CD4-positive, CD25-positive, alpha-beta regulatory T cell (primary cell): ENCODE results near the gene CASS4. TPM values are rescaled to one million over a fixed set of nuclear protein-coding genes. Genes with fewer than 3 reads are reported as not detected.

ENCODE experiments used
- ATAC-seq, 2 donors: fragments of 150-1000 bp; cut with Tn5 transposase; one replicate each; pipeline ENCODE4 v1.10.0; 2021; ENCODE audit warnings: low read depth in 2 of 2, moderate number of reproducible peaks in 2 of 2, moderate library complexity in 1 of 2
- DNase-seq, 3 donors: peaks; one replicate each; pipeline versions ENCODE4 v3.0.0 to v3.0.0-alpha.2; 2012 to 2022; ENCODE audit warnings: mixed read lengths in 1 of 3
- H3K27ac ChIP-seq: one replicate; pipeline ENCODE4 v1.7.0; 2013; ENCODE audit warnings: mild to moderate bottlenecking, low read length; ENCODE audit not compliant: insufficient read depth, poor library complexity, severe bottlenecking
- H3K27me3 ChIP-seq: one replicate; pipeline ENCODE4 v1.7.0; 2013; ENCODE audit warnings: low read length; ENCODE audit not compliant: control insufficient read depth, insufficient read depth
- H3K36me3 ChIP-seq: one replicate; pipeline ENCODE4 v1.7.0; 2013; ENCODE audit warnings: mild to moderate bottlenecking, low read length, moderate library complexity; ENCODE audit not compliant: control insufficient read depth, insufficient read depth
- H3K4me1 ChIP-seq: 2 replicates; pipeline ENCODE4 v1.7.0; 2013; ENCODE audit warnings: mild to moderate bottlenecking, low read length; ENCODE audit not compliant: insufficient read depth, control insufficient read depth, poor library complexity, severe bottlenecking
- H3K4me3 ChIP-seq: one replicate; pipeline ENCODE4 v1.7.0; 2013; ENCODE audit warnings: low read depth, mild to moderate bottlenecking, low read length, moderate library complexity
- H3K9me3 ChIP-seq, 2 experiments: 1 replicate in 1 of 2; 2 replicates in 1 of 2; pipeline ENCODE4 v1.7.0; 2013; ENCODE audit warnings: low read length in 2 of 2, mild to moderate bottlenecking in 1 of 2, moderate library complexity in 1 of 2; ENCODE audit not compliant: control insufficient read depth in 2 of 2
- H3K27ac Mint-ChIP-seq, 3 donors: one replicate each; pipeline ENCODE4 v1.8.0; 2020 to 2022; ENCODE audit warnings: mild to moderate bottlenecking in 3 of 3, mixed read lengths in 3 of 3, moderate library complexity in 2 of 3
- H3K27me3 Mint-ChIP-seq: one replicate; pipeline ENCODE4 v1.8.0; 2022; ENCODE audit warnings: mild to moderate bottlenecking, mixed read lengths
- H3K36me3 Mint-ChIP-seq: one replicate; pipeline ENCODE4 v1.8.0; 2020; ENCODE audit warnings: mixed read lengths
- H3K4me1 Mint-ChIP-seq, 4 donors: one replicate each; pipeline ENCODE4 v1.8.0; 2020 to 2022; ENCODE audit warnings: mixed read lengths in 4 of 4, mild to moderate bottlenecking in 1 of 4
- H3K4me3 Mint-ChIP-seq, 4 donors: one replicate each; pipeline ENCODE4 v1.8.0; 2020 to 2022; ENCODE audit warnings: mild to moderate bottlenecking in 4 of 4, mixed read lengths in 4 of 4, moderate library complexity in 3 of 4
- H3K9me3 Mint-ChIP-seq, 7 donors: one replicate each; pipeline ENCODE4 v1.8.0; 2020 to 2022; ENCODE audit warnings: mixed read lengths in 7 of 7, mild to moderate bottlenecking in 3 of 7, moderate library complexity in 2 of 7
- polyA plus RNA-seq, 4 donors: library from polyadenylated mRNA; unstranded; fragments of 300-500 nt; fragmentation: Illumina TruSeq; gene quantifications; one replicate each; pipeline ENCODE4 v1.2.3, GENCODE V29; 2021
- total RNA-seq: library from RNA; stranded (reverse); gene quantifications from one replicate; pipeline ENCODE4 v1.2.3, GENCODE V29; 2022

The CASS4 gene
- total and polyA plus RNA-seq, 5 donors from 2014 or later: 0.96 to 9.8 (median 3.8) TPM

- H3K36me3 ChIP-seq: no peaks in the 10 kb centered on the region
- H3K27me3 ChIP-seq: no peaks in the 10 kb centered on the region
- peaks cover 8% of the 10 kb centered on the region for H3K36me3 Mint-ChIP-seq
- ATAC-seq (no peak), DNase-seq (no peak)
- no peak overlapping the region for H3K4me3 ChIP-seq
- H3K4me1 Mint-ChIP-seq: peaks cover 0 to 13% (median 7%) of the 10 kb centered on the region in 4 donors
- no peaks in the 10 kb centered on the region for H3K9me3 ChIP-seq
- no peak overlapping the region for H3K27ac ChIP-seq
- no peak overlapping the region for H3K27ac Mint-ChIP-seq
- H3K4me1 ChIP-seq: peaks cover 8% of the 10 kb centered on the region
- H3K9me3 Mint-ChIP-seq: peaks cover 0 to 2% (median 0%) of the 10 kb centered on the region in 7 donors
- H3K27me3 Mint-ChIP-seq: peaks cover 2% of the 10 kb centered on the region
- H3K4me3 Mint-ChIP-seq: peak overlapping the region in 1 of 4 donors; percentile 73
Measured at GRCh38 chr20:56445130-56445529, 33.1 kb downstream of the CASS4 start.

GRCh38 chr20:56445540-56445939 is 33.5 kb downstream of the CASS4 start:
- no peaks in the 10 kb centered on the region for H3K36me3 ChIP-seq
- no peak for DNase-seq
- H3K27me3 Mint-ChIP-seq: peaks cover 6% of the 10 kb centered on the region
- no peaks in the 10 kb centered on the region for H3K27me3 ChIP-seq
- H3K4me1 ChIP-seq: peaks cover 4% of the 10 kb centered on the region
- peaks cover 0 to 2% (median 0%) of the 10 kb centered on the region in 7 donors for H3K9me3 Mint-ChIP-seq
- H3K4me3 Mint-ChIP-seq: peak overlapping the region in 1 of 4 donors; percentile 73
- no peak overlapping the region for H3K4me3 ChIP-seq
- H3K27ac ChIP-seq: no peak overlapping the region
- peaks cover 0 to 9% (median 5%) of the 10 kb centered on the region in 4 donors for H3K4me1 Mint-ChIP-seq
- H3K27ac Mint-ChIP-seq: peak overlapping the region in 1 of 3 donors; percentile 14
- H3K36me3 Mint-ChIP-seq: peaks cover 4% of the 10 kb centered on the region
- no peak for ATAC-seq
- no peaks in the 10 kb centered on the region for H3K9me3 ChIP-seq

GRCh38 chr20:56447227-56447626 is 35.2 kb downstream of the CASS4 start:
- Histone ChIP-seq H3K27me3 (no peaks in the 10 kb centered on the region), H3K4me3 (no peak overlapping the region), H3K36me3 (peaks cover 2% of the 10 kb centered on the region), H3K4me1 (no peaks in the 10 kb centered on the region), H3K27ac (no peak overlapping the region), H3K9me3 (no peaks in the 10 kb centered on the region)
- H3K4me1 Mint-ChIP-seq: peaks cover 0 to 2% (median under 1%) of the 10 kb centered on the region in 4 donors
- DNase-seq: no peak
- H3K36me3 Mint-ChIP-seq: peaks cover 12% of the 10 kb centered on the region
- H3K9me3 Mint-ChIP-seq: peaks cover 0 to 2% (median 0%) of the 10 kb centered on the region in 7 donors
- ATAC-seq: no peak
- H3K27ac Mint-ChIP-seq: no peak overlapping the region
- peaks cover 6% of the 10 kb centered on the region for H3K27me3 Mint-ChIP-seq
- peak overlapping the region in 1 of 4 donors; percentile 31 for H3K4me3 Mint-ChIP-seq

GRCh38 chr20:56449459-56449858 is 37.4 kb downstream of the CASS4 start:
- Histone ChIP-seq H3K27ac (no peak overlapping the region), H3K36me3 (peaks cover 9% of the 10 kb centered on the region), H3K9me3 (no peaks in the 10 kb centered on the region), H3K4me1 (no peaks in the 10 kb centered on the region), H3K27me3 (no peaks in the 10 kb centered on the region), H3K4me3 (no peak overlapping the region)
- DNase-seq (no peak), ATAC-seq (no peak)
- Mint-ChIP-seq H3K27ac (no peak overlapping the region), H3K36me3 (peaks cover 12% of the 10 kb centered on the region), H3K4me1 (peaks cover 0 to 3% (median 0%) of the 10 kb centered on the region in 4 donors), H3K27me3 (peaks cover 6% of the 10 kb centered on the region), H3K4me3 (no peak overlapping the region), H3K9me3 (peaks cover 0 to 2% (median 0%) of the 10 kb centered on the region in 7 donors)

- H3K9me3 ChIP-seq: no peaks in the 10 kb centered on the region
- no peaks in the 10 kb centered on the region for H3K9me3 Mint-ChIP-seq
- H3K36me3 ChIP-seq: peaks cover 9% of the 10 kb centered on the region
- ATAC-seq (no peak), DNase-seq (no peak)
- H3K4me3 Mint-ChIP-seq: no peak overlapping the region
- H3K27ac ChIP-seq: no peak overlapping the region
- no peak overlapping the region for H3K4me3 ChIP-seq
- peak overlapping the region in 1 of 3 donors; percentile 6 for H3K27ac Mint-ChIP-seq
- H3K4me1 Mint-ChIP-seq: peaks cover 0 to 11% (median 2%) of the 10 kb centered on the region in 4 donors
- H3K4me1 ChIP-seq: peaks cover 4% of the 10 kb centered on the region
- peaks cover 8% of the 10 kb centered on the region for H3K36me3 Mint-ChIP-seq
- no peaks in the 10 kb centered on the region for H3K27me3 ChIP-seq
- H3K27me3 Mint-ChIP-seq: peaks cover 6% of the 10 kb centered on the region
Measured at GRCh38 chr20:56451056-56451765, 39.2 kb downstream of the CASS4 start.

GRCh38 chr20:56453352-56453751 is 41.3 kb downstream of the CASS4 start:
- H3K4me1 ChIP-seq: peaks cover 4% of the 10 kb centered on the region
- ATAC-seq (no peak), DNase-seq (no peak)
- peaks cover 8% of the 10 kb centered on the region for H3K36me3 Mint-ChIP-seq
- H3K4me3 Mint-ChIP-seq: peak overlapping the region in 1 of 4 donors; percentile 27
- H3K27me3 Mint-ChIP-seq: peaks cover 6% of the 10 kb centered on the region
- no peaks in the 10 kb centered on the region for H3K9me3 ChIP-seq
- no peaks in the 10 kb centered on the region for H3K27me3 ChIP-seq
- peak overlapping the region in 1 of 3 donors; percentile 5 for H3K27ac Mint-ChIP-seq
- peaks cover 0 to 15% (median 4%) of the 10 kb centered on the region in 4 donors for H3K4me1 Mint-ChIP-seq
- H3K27ac ChIP-seq: no peak overlapping the region
- H3K4me3 ChIP-seq: no peak overlapping the region
- H3K36me3 ChIP-seq: peaks cover 9% of the 10 kb centered on the region
- no peaks in the 10 kb centered on the region for H3K9me3 Mint-ChIP-seq

GRCh38 chr20:56454754-56455153 is 42.7 kb downstream of the CASS4 start:
- Mint-ChIP-seq H3K27me3 (peaks cover 6% of the 10 kb centered on the region), H3K9me3 (no peaks in the 10 kb centered on the region), H3K4me1 (peaks cover 0 to 21% (median 6%) of the 10 kb centered on the region in 4 donors), H3K4me3 (no peak overlapping the region), H3K36me3 (peaks cover 8% of the 10 kb centered on the region), H3K27ac (peak overlapping the region in 2 of 3 donors; percentile 69 to 81)
- Histone ChIP-seq H3K4me1 (peaks cover 4% of the 10 kb centered on the region), H3K36me3 (peaks cover 15% of the 10 kb centered on the region), H3K9me3 (no peaks in the 10 kb centered on the region), H3K27ac (no peak overlapping the region), H3K27me3 (no peaks in the 10 kb centered on the region), H3K4me3 (no peak overlapping the region)
- DNase-seq (no peak), ATAC-seq (peak in 1 of 2 donors; percentile 28)
